Kidney (tissue), 14 donors: ENCODE results near the gene SREBF1. TPM values are rescaled to one million over a fixed set of nuclear protein-coding genes. Genes with fewer than 3 reads are reported as not detected.

ENCODE experiments used
- DNase-seq, 5 donors: peaks; one replicate each; pipeline ENCODE4 v3.0.0-alpha.2; 2013 to 2020
- FAIRE-seq: peaks from 2 replicates; lab custom pipeline; 2012; peaks lifted over from hg19 to GRCh38; lab: Jason Lieb, UNC
- H3K27ac ChIP-seq, 2 donors: one replicate each; pipeline ENCODE4 v1.7.0; 2013; ENCODE audit warnings: low read depth in 2 of 2, low read length in 2 of 2, inconsistent platforms in 1 of 2
- H3K27me3 ChIP-seq: one replicate; pipeline ENCODE4 v1.7.1; 2013; ENCODE audit warnings: low read length, inconsistent platforms; ENCODE audit not compliant: control insufficient read depth, insufficient read depth
- H3K36me3 ChIP-seq, 3 donors: one replicate each; pipeline versions ENCODE4 v1.7.0 to v1.7.1; 2013; ENCODE audit warnings: low read length in 3 of 3, control low read depth in 1 of 3, inconsistent platforms in 1 of 3; ENCODE audit not compliant: insufficient read depth in 3 of 3, control insufficient read depth in 2 of 3
- H3K4me1 ChIP-seq, 3 donors: one replicate each; pipeline versions ENCODE4 v1.7.0 to v1.7.1; 2013; ENCODE audit warnings: low read length in 3 of 3, inconsistent platforms in 1 of 3, low read depth in 1 of 3; ENCODE audit not compliant: control insufficient read depth in 2 of 3, insufficient read depth in 2 of 3
- H3K4me3 ChIP-seq, 3 donors: one replicate each; pipeline versions ENCODE4 v1.7.0 to v1.8.1; 2013; ENCODE audit warnings: low read length in 3 of 3, control low read depth in 1 of 3, inconsistent platforms in 1 of 3
- H3K9ac ChIP-seq, 3 donors: one replicate each; pipeline versions ENCODE4 v1.7.0 to v1.7.1; 2013; ENCODE audit warnings: low read length in 3 of 3, control low read depth in 1 of 3, inconsistent platforms in 1 of 3
- H3K9me3 ChIP-seq, 3 donors: one replicate each; pipeline versions ENCODE4 v1.7.0 to v1.7.1; 2013; ENCODE audit warnings: low read length in 3 of 3, control low read depth in 1 of 3, inconsistent platforms in 1 of 3; ENCODE audit not compliant: control insufficient read depth in 2 of 3, insufficient read depth in 1 of 3
- CTCF ChIP-seq: IDR thresholded peaks from 3 replicates; pipeline ENCODE4 v1.5.1; 2012; ENCODE audit warnings: mild to moderate bottlenecking, moderate library complexity, borderline replicate concordance; ENCODE audit not compliant: insufficient read depth; ENCODE audit errors: extremely low read depth
- intact Hi-C: fragments of 100-400 bp; cut with DNase I; formaldehyde crosslinking; loops from one replicate; pipeline ENCODE4 v1.11.1; 2022
- polyA plus RNA-seq: library from polyadenylated mRNA; stranded (reverse); fragments of 350-450 nt; fragmentation: Illumina TruSeq; extraction: RNeasy Lipid Tissue Mini Kit (QIAGEN cat#74804); gene quantifications from one replicate; pipeline ENCODE4 v1.2.3, GENCODE V29; 2014; ENCODE audit warnings: low read depth, low replicate concordance; ENCODE audit not compliant: insufficient read depth
- total RNA-seq: library from RNA; stranded (reverse); fragmentation: NEBNext Ultra II Directional; extraction: Animal tissue kit (Norgen Biotek cat#: 25700); gene quantifications from one replicate; pipeline ENCODE4 v1.2.1, GENCODE V29; 2021
- donor health status: control.
- donor health status: control.
- donor health status: control.
- donor health status: control.
- donor health status: control.
- donor health status: DM: yes; HTN: yes; CAD: no.
- donor health status: Normal renal cell carcinoma (clear cell type).

Gene SREBF1
- total and polyA plus RNA-seq, 2 donors from 2014 or later = 37.6 to 48.3 TPM

DNA sequence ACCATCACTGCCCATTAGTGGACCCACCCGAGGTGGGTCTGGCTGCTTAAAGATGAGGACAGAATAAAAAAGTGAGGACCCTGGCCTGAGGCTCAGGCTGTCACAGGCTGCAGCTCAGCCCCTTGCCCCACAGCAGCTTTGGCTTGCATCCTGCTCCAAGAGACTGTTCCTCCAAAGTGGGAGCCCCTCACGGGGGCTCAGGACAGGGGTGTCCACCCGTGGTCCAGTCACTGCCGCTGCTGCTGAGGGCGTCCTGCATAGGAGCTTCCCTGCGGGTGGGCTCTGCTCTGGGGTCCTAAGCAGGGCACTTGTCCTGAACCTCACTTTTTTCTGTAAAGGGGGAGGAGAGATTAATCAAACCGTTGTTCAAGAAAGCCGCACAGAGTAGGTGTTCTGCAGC is 47.8 kb downstream of the SREBF1 start:
- Histone ChIP-seq H3K4me1 (peaks cover 0 to 30% (median 2%) of the 10 kb centered on the region in 3 donors), H3K4me3 (no peak overlapping the region), H3K27me3 (no peaks in the 10 kb centered on the region), H3K27ac (no peak overlapping the region), H3K9ac (no peak overlapping the region), H3K9me3 (no peaks in the 10 kb centered on the region), H3K36me3 (no peaks in the 10 kb centered on the region)
- no peak for FAIRE-seq
- intact Hi-C loops = no loop called here
- no peak for DNase-seq
- TF ChIP-seq CTCF = no peak

DNA sequence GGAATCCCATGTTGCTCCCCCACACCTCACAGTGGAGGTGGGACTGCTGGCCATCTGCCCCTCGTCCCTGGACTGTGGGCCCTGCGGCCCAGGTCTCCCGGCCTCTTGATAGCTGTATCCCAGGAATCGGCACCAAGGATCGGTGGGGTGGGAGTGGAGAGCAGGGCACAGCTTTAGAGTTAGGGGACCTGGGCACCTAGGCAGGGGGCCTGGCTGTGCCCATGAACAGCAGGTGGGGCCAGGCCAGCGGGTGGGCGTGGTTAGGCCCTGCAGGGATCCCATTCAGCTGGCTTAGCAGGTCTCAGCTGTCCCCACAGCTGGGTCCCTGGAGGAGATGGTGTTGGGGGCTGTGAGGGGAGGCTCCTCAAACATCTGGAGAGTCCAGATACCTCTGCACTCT is 49.2 kb downstream of the SREBF1 start:
- intact Hi-C loops = no loop called here
- DNase-seq = peak in 1 of 5 donors; percentile 59
- FAIRE-seq = no peak

DNA sequence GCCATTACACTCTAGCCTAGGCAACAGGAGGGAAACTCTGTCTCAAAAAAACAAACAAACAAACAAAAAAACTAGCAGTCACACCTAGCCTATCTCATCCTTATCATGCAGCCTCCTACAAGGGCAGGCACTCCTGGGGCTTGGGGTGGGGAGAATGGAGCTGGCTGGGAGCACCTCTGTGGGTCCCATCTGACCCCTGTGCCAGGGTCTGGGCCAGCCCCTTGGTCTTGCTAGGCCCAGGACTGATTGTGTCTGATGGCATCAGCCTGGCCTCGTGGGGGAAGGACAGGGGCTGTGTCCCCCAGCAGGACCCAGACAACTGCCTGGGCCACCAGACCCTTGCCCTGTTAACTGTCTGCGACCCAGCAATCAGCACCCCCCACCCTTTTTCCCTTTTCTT is 49.8 kb downstream of the SREBF1 start:
- FAIRE-seq (no peak), DNase-seq (peak in 1 of 5 donors; percentile 55)
- Histone ChIP-seq H3K4me3 (no peak overlapping the region), H3K36me3 (no peaks in the 10 kb centered on the region), H3K4me1 (peaks cover 0 to 25% (median 0%) of the 10 kb centered on the region in 3 donors), H3K27ac (no peak overlapping the region), H3K27me3 (no peaks in the 10 kb centered on the region), H3K9me3 (no peaks in the 10 kb centered on the region), H3K9ac (no peak overlapping the region)
- TF ChIP-seq CTCF = no peak
- intact Hi-C loops = no loop called here

More for the DNA sequence above, 49.2 kb downstream of the SREBF1 start:
- Histone ChIP-seq H3K9ac (no peak overlapping the region), H3K36me3 (no peaks in the 10 kb centered on the region), H3K9me3 (no peaks in the 10 kb centered on the region), H3K4me1 (peaks cover 0 to 28% (median 2%) of the 10 kb centered on the region in 3 donors), H3K4me3 (no peak overlapping the region), H3K27me3 (no peaks in the 10 kb centered on the region), H3K27ac (no peak overlapping the region)
- TF ChIP-seq CTCF = no peak

GRCh38 chr17:17785407-17785806 is 51.4 kb downstream of the SREBF1 start:
- TF ChIP-seq CTCF = no peak
- Histone ChIP-seq H3K36me3 (no peaks in the 10 kb centered on the region), H3K9me3 (no peaks in the 10 kb centered on the region), H3K4me3 (no peak overlapping the region), H3K9ac (no peak overlapping the region), H3K27me3 (no peaks in the 10 kb centered on the region), H3K27ac (no peak overlapping the region), H3K4me1 (peaks cover 0 to 32% (median 0%) of the 10 kb centered on the region in 3 donors)
- DNase-seq = peak in 1 of 5 donors; percentile 64
- no peak for FAIRE-seq
- intact Hi-C loops = no loop called here
